HG02759 (cell line): ENCODE measurements around the gene DDX54.

Source experiments
- ATAC-seq: cut with Tn5 transposase; IDR thresholded peaks from one replicate; pipeline ENCODE4 v1.9.1; 2021; ENCODE audit warnings: mild to moderate bottlenecking, moderate library complexity; ENCODE audit not compliant: unreplicated experiment

Gene DDX54

DNA sequence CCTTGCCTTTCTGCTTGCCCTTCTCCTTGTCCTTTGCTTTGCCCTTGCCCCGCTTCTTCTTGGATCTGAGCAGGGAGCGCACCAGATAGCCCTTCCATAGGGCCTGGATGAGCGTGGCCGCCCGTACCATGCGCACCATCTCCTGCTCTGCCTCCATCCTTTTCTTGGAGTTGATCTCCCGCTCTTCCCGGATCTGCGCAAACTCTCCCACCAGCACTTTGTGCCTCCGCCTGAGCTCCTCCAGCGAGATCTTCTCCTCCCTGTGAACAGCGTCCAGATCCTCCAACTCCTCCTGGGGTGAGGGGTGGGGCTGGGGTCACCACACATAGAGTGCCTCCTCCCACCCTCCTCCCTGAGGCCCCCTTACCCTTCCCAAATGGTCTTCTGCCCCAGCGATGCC is 10.3 kb upstream of the DDX54 start:
- ATAC-seq: no peak

DNA sequence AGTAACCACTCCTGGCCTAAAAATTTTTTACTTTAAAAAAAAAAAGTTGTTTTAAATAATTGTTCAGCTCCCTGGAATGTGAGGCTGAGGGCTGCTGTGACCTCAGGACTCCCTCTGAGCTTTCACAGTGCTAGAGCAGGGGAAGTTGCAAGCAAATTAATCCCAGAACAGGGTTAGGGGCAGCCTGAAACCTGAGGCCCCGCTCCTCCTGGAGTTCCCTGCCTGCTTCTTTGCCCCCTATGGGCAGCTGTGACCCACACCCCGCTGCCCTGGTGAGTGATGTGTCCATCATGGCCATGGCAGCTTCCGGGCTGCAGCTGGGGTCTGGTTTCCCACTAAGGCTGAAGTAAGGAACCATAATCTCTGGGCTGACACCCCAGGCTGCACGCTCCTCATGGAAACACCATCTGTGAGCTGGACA is 9.7 kb upstream of the DDX54 start:
- no peak for ATAC-seq

DNA sequence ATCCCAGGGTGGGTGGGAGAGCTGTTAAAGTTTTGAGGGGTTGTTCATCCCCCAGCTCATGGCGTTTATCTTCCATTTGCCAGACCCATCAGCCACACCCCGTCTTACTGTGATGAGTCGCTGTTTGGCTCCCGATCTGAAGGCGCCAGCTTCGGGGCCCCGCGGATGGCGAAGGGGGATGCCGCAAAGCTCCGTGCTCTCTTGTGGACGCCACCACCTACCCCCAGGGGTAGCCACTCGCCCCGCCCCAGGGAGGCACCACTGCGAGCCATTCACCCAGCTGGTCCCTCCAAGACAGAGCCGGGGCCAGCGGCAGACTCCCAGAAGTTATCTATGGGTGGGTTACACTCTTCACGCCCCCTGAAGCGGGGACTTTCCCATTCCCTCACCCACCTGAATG is 5.9 kb upstream of the DDX54 start:
- ATAC-seq: no peak

DNA sequence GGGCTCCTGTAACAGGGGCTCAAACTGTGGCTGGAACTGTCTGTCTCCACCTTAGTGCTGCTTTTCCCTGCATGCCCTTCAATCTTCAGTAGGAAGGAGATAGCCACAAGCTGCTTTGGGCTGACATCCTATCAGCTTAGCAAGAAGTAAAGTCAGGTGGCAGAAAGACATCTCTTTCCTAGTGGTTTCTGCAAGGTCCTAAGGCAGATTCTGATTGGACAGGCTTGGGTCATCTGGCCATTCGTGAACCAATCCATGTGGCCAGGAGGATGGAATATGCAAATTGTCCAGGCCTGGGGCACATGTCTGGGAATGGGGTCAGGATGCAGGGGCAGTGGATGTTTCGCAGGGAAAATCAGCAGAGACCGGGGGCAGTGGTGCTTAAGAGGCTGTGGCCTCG is 5.5 kb upstream of the DDX54 start:
- ATAC-seq: no peak

DNA sequence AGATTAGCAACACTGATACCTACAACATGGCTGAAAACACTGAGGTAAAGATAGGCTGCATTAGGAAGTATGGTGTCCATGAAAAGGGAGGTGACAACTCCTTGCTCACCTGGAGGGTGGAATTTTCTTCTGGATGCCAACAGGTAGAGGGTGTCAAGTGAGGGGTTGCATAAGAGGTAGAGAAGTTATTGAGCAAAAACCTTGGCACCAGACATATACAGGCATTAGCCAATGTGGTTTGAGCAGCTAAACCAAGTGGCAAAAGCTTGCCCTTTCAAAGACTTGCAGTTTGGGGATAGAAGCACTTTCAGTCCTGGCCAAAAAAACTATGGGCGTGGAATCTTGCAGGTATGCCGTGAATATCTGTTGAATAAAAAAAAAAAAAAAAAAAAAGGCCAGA is 4.1 kb upstream of the DDX54 start:
- ATAC-seq: no peak

DNA sequence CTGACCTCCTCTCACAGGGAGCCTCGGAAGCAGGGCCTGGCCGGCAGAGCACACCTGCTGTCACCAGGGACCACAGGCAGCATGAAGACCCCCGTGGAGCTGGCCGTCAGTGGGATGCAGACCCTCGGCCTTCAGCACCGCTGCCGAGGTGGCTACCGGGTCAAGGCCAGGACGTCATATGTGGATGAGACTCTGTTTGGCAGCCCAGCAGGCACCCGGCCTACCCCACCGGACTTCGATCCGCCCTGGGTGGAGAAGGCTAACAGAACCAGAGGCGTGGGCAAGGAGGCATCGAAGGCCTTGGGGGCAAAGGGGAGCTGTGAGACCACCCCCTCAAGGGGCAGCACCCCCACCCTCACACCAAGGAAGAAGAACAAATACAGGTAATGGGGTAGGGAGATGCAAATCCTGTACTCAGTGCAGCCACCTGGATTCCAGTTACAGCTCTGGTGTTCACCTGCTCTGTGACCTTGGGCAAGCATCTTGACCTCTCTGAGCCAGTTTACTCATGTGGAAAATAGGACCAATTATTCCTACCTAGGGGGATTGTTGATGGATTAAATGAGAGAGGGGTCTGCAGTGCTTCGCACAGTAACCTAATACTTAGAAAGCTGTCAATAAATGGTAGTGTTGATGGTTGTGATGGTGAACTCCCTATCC is 1.5 kb upstream of the DDX54 start:
- no peak for ATAC-seq

DNA sequence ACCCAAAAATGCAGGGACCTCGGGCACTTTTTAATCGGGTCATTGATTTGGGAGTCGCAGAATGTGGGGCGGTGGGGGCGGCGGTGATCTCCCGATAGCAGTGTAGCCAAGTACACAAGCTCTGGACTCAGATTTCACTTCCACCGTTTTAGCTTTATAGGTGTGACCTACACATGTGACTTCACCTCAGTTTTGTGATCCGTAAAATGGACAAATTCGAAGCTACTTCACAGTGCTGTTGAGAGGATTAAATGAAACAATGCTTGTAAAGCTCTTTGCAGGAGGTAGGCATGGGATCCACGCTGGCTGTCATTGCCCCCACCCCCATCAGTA is 721 bp upstream of the DDX54 start:
- no peak for ATAC-seq

DNA sequence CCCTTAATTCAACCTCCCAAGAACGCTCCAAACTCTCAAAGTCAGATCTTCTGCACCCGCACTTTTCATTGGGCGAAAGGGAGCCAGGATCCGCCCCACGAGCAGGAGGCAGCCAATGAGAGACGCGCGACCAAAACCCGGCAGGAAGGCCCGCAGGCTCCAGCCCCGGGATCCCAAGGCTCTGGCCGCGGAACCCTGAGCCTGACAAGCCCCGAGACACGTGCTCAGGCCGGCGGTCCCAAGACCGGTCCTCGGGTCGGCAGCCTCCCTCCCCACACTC is 438 bp downstream of the DDX54 start:
- peak; percentile 81 for ATAC-seq

DNA sequence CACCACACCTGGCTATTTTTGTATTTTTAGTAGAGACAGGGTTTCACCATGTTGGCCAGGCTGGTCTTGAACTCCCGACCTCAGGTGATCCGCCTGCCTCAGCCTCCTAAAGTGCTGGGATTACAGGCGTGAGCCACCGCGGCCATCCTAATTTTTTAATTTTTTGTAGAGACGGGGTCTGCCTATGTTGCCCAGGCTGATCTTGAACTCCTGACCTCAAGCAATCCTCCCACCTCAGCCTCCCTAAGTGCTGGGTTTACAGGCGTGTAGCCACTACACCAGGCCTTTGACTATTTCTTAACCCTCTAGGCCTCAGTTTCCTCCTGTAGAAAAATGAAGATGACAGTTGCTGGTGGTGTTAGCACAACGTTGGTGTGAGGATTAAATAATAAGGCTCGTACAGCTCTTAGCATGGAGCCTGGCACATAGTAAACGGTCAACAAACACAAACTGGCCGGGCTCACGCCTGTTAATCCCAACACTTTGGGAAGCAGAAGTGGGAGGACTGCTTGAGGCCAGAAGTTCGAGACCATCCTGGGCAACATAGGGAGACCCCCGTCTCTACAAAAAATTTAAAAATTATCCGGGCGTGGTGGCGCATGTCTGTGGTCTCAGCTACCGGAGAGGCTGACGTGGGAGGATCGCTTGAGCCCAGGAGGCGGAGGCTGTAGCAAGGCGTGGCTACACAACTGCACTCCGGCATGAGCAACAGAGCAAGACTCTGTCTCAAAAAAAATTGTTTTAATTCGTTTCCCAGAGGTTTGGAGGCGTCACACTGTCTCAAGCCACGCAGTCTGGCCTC is 979 bp downstream of the DDX54 start:
- peak; percentile 54 for ATAC-seq

DNA sequence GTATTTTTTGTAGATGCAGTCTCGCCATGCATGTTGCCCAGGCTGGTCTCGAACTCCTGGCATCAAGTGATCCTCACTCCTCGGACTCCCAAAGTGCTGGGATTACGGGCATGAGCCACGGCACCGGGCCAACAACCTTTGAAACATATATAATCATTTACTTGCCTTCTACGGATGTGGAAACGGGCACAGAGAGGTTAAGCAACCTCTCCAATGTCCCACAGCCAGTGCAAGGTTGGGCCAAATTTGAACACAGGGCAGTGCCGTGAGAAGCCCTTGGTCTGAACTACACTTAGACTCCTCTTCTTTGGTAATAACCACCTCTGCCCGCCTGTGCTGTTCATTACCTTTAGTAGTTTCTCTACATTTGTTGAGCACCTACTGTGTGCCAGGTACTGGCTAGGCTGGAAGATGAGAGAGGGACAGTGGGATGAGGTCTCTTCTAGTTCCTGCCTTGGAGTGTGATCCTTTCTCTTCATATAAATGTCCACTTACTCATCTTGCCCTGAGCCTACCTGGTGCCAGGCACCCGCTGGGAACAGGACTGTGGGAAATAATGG is 2.2 kb downstream of the DDX54 start:
- ATAC-seq: no peak

DNA sequence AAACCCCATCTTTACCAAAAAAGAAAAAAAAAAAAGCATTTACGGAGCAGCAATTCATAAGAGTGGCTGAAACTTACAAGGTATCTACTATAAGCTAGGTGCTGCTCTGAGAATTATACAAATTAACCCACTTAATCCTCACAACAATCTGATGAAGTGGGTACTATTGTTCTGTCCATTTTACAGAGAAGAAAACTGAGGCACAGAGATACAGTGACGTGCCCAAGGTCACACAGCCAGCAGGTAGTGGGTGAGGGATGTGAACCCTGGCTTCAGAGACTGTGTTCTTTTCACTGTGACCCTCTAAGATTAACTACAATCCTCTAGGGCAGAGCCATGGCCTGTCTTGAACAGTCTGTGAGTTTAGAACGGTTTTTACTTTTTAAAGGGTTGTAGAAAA is 3.3 kb downstream of the DDX54 start:
- no peak for ATAC-seq

DNA sequence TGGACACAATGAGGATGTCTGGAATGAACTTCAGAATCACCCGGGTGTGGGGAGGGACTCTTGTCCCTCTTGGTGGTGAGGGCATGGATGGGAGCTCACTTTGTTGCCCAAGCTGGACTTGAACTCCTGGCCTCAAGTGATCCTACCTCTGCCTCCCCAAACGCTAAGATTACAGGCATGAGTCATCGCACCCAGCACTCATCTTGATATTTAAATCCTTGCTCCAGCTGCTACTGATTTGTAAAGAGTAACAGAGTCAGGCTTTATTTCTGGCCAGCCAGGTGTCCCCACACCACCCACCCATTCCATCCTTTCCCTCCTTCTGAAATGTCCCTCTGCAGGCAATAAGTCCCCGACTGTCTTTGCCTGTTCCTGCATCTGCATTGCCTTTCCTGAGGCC is 4.9 kb downstream of the DDX54 start:
- no peak for ATAC-seq

DNA sequence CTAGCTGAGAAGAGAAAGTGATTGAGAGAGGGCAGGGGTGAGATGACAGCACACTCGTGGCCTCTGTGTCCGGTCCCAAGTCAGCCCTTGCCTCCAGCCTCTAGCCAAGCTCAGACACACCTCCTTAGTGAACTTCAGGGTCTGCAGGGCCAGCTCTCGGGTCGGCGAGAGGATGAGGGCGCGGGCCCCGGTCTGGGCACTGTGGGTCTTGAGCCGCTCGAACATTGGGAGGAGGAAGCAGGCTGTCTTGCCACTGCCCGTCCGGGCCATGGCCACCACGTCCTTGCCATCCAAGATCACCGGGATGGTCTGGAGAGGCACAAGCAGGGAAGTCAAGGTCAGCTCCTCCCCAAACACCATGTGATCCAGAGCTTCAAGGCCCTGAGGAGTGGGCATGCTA is 6.3 kb downstream of the DDX54 start:
- ATAC-seq: no peak

DNA sequence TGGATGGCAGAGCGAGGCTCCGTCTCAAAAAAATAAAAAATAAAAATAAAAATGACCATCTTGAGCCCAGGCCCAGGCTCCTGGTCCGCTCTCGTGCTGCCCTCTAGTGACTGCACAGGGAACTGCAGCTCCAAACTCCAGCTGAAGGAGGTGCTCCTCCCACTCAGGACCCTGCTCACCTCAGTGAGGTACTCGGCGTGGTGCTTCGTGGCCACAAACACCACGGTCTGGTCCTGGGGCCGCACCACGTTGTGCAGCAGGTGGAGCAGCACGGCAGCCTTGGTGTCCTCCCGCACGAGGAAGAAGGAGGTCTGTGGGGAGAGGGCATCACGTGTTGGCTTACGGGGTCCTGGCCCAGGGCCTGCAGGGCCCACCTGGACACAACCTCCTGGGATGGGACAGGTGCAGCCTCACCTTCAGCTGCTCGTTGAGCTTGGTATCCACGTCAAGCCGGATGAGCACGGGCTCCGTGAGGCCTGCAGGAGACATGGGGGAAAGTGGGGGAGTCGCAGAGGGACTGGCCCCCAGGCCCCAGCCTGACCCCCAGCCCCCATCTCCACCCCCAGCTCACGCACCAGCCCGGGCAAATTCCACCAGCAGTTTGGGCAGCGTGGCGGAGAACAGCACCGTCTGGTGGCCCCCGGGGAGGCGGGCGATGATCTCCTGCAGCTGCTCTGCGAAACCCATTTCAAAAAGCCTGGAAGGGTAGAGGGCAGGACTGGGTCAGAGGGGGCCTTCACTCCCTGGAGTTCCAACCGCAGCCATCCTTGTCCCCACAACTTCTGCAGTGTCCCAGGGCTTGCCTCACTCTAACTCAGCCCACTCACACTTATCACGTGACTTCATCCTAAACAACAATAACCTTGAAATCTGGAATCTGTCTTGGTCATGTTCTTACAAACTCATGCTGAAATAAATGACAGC is 10.6 kb downstream of the DDX54 start:
- ATAC-seq: no peak

DNA sequence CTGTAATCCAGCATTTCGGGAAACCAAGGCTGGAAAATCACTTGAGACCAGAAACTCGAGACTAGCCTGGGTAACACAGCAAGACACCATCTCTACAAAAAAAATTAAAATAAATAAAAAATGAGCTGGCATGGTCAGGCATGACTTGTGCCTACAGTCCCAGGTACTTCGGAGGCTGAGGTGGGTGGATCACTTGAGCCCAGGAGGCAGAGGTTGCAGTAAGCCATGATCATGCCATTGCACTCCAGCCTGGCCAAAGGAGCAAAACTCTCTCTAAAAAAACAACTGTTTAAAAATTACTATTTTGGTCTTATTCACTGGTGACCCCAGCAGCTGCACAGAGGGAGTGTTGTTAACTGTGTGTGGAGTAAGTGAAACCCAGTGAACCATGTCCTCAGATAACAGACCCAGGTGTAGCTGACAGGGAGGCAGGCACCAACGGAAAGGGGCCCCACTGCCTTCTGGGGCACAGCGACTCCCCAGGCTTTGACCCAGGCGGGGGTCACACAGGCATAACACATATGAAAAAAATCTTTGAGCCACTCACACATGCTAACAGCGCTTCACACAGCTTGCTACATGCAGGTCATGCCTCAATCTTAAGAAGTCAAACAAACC is 12.1 kb downstream of the DDX54 start:
- peak; percentile 76 for ATAC-seq

DNA sequence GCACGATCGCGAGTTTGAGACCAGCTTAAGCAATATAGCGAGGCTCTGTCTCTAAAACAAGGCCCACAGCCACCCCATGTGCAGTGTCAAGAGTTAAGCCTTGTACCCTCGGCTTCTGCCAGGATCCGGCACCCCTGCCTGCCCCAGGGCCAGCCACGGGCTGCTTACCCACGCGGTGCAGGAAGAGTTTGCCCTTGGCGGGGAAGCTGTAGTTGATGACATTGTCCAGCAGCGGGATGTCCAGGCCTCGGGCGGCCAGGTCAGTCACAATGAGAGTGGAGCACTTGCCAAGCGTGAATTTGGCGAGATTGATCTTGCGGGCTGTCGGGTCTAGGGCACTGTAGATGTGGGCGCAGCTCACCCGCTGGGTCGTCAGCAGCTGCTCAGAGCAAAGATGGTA is 13.1 kb downstream of the DDX54 start:
- ATAC-seq: no peak

DNA sequence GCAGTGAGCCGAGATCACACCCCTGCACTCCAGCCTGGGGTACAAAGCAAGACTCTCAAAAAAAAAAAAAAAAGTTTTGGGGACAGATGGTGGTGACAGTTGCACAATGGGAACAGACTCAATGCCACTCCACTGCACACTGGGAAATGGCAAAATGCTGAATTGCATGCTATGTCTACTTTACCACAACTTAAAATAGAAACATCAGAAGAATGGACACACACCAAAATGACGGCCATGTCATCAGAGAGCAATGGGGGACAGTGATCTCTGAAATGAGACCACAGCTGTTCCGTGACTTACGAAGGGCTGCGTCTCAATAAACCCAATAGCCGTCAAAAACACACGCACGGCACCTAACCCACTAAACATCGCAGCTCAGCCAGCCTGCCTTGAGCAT is 13.7 kb downstream of the DDX54 start:
- no peak for ATAC-seq

DNA sequence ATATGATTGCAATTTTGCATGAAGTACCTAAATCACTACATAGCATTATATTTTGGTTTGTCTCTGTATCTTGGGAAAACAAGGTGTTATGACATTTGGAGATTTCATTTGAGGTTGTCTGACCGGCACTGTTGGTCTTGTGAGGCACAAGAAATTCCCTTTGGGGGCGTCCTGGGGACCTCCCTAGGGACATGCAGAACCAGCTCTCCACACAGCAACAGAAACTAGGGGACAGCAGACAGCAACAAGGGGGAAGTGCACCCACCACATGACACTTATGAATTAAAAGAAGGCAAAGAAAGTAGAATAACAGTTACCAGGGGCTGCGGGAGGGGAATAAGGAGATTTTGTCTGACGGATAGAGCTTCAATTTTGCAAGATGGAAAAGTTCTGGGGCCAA is 14.4 kb downstream of the DDX54 start:
- ATAC-seq: no peak

DNA sequence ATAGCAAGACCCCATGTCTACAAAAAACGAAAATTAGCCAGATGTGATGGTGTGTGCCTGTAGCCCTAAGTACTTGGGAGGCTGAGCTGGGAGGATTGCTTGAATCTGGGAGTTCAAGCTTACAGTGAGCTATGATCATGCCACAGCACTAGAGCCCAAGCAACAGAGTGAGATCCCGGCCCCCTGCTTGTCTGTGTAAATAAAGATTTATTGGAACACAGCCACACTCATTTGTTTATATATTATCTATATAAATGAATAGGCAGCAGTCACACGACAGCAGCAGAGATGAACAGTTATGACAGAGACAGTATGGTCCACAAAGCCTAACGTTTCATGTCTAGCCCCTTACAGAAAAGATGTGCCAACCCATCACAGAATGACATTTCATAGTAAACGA is 14.8 kb downstream of the DDX54 start:
- ATAC-seq: no peak

DNA sequence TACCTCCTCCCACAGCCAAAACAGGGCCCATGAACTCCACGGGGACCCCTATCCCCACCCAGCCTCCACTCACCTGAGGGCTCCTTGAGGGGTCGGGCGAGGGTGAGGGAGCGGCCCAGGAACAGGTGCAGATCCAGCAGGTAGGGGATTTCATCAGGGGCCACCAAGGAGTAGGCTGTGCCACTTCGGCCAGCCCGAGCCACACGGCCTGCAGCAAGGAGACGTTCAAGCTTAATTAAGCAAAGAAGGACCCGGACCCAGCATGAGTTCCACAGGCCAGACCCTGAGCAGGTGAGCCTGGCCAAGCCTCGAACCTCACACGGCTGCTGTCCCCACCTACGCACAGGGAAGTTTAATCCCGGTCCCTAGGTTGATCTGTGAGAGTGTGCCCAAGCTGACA is 15.6 kb downstream of the DDX54 start:
- no peak for ATAC-seq

DNA sequence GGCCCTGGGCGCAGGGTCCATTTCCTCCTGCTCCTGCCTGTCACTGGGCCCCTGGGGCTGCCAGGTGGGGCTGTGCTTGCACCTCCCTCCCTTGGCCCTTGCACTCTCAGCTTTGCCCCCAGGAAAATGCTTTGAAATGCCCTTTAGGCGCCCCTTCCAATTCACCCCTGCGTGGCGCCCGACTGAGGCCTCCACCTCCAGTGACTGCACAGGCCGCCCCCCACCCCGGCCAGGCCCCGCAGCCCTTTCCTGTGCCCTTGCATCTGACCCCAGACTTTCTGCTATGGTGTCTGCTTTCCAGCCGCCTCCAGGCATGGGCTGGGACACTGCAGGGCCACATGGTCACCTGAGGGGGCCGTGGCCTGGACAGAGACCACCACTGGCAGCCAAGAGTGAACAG is 17.4 kb downstream of the DDX54 start:
- ATAC-seq: no peak
